ENCODE measurements around the gene TSPAN11.
"Not testable (repeated sequence)": the region's sequence is repeated elsewhere in the genome, so short reads cannot be mapped to it uniquely, and the experiment has no call there.

TSPAN11 gene

GRCh38 chr12:30926243-30927221, at the start of gene TSPAN11:
Gene TSPAN11 (plus strand): TSS chr12:30926748. CDS start chr12:30953992, 27,244 bp downstream.
- no peak for DNase-seq (ENCODE audit: low spot score)

- DNase-seq (ENCODE audit: low spot score), result no peak
These were observed 49.3 kb upstream of the TSPAN11 start for GRCh38 chr12:30877105-30877875.

GRCh38 chr12:30878024-30878423, 48.5 kb upstream of the TSPAN11 start:
- no peak for DNase-seq (ENCODE audit: low spot score)

- DNase-seq (ENCODE audit: low spot score), result no peak
These were observed 46.5 kb upstream of the TSPAN11 start for GRCh38 chr12:30880061-30880460.

- DNase-seq (ENCODE audit: low spot score), result no peak
These were observed 45.7 kb upstream of the TSPAN11 start for GRCh38 chr12:30880813-30881212.

- peak; percentile 13 for DNase-seq (ENCODE audit: low spot score)
These were observed 43.8 kb upstream of the TSPAN11 start for GRCh38 chr12:30882706-30883105.

GRCh38 chr12:30884799-30885198, 41.7 kb upstream of the TSPAN11 start:
- no peak for DNase-seq (ENCODE audit: low spot score)

GRCh38 chr12:30885321-30885720, 41.2 kb upstream of the TSPAN11 start:
- no peak for DNase-seq (ENCODE audit: low spot score)

- DNase-seq (ENCODE audit: low spot score), result no peak
These were observed 39.3 kb upstream of the TSPAN11 start for GRCh38 chr12:30887226-30887625.

- DNase-seq (ENCODE audit: low spot score), result no peak
These were observed 38.3 kb upstream of the TSPAN11 start for GRCh38 chr12:30888241-30888640.

- not testable (repeated sequence) for DNase-seq (ENCODE audit: low spot score)
These were observed 32.0 kb upstream of the TSPAN11 start for GRCh38 chr12:30894531-30894930.

- no peak for DNase-seq (ENCODE audit: low spot score)
These were observed 30.1 kb upstream of the TSPAN11 start for GRCh38 chr12:30896461-30896860.

GRCh38 chr12:30898846-30899245, 27.7 kb upstream of the TSPAN11 start:
- no peak for DNase-seq (ENCODE audit: low spot score)

- DNase-seq (ENCODE audit: low spot score), result no peak
These were observed 26.2 kb upstream of the TSPAN11 start for GRCh38 chr12:30900351-30900750.

GRCh38 chr12:30902001-30902400, 24.5 kb upstream of the TSPAN11 start:
- no peak for DNase-seq (ENCODE audit: low spot score)

GRCh38 chr12:30902596-30902995, 24.0 kb upstream of the TSPAN11 start:
- DNase-seq (ENCODE audit: low spot score), result no peak

- no peak for DNase-seq (ENCODE audit: low spot score)
These were observed 21.0 kb upstream of the TSPAN11 start for GRCh38 chr12:30905463-30906009.

- no peak for DNase-seq (ENCODE audit: low spot score)
These were observed 18.3 kb upstream of the TSPAN11 start for GRCh38 chr12:30908076-30908721.

- DNase-seq (ENCODE audit: low spot score), result peak; percentile 23
These were observed 17.7 kb upstream of the TSPAN11 start for GRCh38 chr12:30908722-30909348.

- DNase-seq (ENCODE audit: low spot score), result no peak
These were observed 17.1 kb upstream of the TSPAN11 start for GRCh38 chr12:30909349-30910037.

- no peak for DNase-seq (ENCODE audit: low spot score)
These were observed 16.6 kb upstream of the TSPAN11 start for GRCh38 chr12:30910038-30910350.
